Middle frontal gyrus (tissue), 1 donor: ENCODE measurements around the gene ATIC.
"Not testable (repeated sequence)": the region's sequence is repeated elsewhere in the genome, so short reads cannot be mapped to it uniquely, and the experiment has no call there.

Experiments used
- DNase-seq: peaks from one replicate; pipeline ENCODE4 v3.0.0-alpha.2; 2015; ENCODE audit warnings: low spot score; ENCODE audit errors: extremely low spot score

ATIC gene

DNA sequence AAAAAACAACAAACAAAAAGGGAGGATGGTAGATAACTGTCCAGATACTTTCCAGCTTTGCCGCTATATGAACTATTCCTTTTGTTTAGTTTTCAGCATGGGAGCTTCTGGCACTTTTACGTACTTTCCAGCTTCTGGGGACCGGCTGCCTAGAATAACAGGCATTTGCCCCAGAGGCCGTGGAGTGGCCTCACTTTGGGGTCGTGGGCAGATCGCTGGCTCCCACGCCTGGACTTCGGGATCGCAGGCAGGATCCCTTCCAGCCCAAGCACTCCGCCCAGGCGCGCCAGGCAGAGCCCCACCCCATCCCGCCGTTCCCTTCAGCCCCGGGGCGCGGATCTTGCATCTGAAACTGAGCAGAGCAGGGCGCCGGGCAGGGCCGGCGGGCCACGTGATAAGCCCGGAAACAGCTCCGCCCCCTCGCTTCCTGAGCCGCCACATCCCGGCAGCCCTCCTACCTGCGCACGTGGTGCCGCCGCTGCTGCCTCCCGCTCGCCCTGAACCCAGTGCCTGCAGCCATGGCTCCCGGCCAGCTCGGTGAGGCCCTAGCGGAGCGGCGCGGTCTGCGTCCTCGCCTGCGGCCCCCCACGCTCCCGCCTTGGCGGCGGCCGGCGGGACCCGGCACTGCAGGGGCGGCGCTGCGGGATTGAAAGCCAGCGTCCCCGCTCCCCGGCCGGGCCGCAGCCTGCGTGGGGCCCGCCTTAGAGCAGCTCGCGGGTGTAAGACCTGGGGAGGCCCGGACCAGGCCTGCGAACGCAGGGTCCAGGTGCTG lies at the start of gene ATIC:
ATIC (plus strand) TSS at position 435 of the 772 bp plus-strand sequence; CDS start at position 519, 84 bp downstream.
- DNase-seq: peak; percentile 87

DNA sequence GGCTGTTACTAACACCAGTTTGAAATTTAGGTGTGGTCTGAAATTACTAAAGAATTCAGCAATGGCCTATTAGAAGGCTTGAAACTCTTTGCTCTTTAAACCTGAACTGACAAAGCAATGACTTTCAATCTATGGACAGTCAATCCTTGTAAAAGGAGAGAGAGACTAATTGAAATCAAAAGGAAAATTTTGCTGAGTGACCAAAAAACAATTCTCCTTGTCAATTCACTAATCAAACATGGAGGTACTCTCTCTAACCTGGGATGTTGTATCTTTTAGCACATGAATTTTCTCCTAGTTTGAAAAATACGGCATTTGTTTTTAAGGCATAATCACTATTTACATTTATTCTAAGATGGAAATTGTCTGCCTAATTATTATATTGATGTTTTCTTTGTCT lies 49.6 kb upstream of the ATIC start:
- no peak for DNase-seq

DNA sequence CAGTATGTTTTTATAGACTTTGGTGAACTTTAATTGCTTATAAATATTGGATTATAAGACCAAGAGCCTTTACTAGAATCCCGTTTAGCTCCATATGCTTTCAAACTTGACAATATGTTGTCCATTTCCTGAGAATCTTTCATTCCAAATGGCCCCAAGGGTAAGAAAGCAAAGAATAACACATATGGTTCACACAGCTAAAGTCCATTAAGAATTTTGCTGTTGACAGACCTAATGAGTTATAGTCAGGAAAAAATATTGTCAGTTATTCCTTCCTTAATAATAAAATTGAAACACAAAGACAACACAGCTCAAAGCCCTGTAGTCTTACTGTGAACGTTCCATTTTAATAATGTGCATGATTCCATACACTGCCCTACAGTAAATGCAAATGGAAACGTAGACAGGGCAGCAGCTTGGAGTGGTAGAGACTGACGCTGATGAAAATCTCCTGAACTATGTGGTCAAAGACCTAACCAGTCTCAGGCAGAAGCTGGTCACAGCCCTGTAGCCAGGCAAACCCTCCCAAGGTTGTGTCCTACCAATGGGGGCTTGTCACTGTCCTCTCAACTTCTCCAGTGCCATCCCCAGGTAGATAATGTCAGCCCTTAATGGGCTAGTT lies 49.0 kb upstream of the ATIC start:
- no peak for DNase-seq

DNA sequence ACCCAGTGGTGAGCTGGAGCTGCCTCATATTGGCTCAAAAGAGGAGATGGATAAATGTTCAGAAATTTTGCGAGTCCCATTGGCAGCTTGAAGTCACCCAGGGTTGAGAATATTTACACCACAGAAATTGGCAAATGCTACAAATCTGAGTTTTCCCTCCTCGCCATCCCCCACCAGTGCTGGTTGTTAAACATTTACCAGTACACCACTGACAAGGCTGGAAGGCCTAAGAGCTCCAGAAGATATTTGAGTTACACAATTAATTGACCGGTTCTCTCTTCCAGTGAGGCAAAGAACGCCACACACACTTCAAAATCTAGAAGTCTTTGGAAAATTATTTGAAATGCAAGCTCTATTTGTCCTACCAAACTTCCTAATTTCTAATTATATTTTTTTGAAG lies 47.5 kb upstream of the ATIC start:
- DNase-seq: no peak

DNA sequence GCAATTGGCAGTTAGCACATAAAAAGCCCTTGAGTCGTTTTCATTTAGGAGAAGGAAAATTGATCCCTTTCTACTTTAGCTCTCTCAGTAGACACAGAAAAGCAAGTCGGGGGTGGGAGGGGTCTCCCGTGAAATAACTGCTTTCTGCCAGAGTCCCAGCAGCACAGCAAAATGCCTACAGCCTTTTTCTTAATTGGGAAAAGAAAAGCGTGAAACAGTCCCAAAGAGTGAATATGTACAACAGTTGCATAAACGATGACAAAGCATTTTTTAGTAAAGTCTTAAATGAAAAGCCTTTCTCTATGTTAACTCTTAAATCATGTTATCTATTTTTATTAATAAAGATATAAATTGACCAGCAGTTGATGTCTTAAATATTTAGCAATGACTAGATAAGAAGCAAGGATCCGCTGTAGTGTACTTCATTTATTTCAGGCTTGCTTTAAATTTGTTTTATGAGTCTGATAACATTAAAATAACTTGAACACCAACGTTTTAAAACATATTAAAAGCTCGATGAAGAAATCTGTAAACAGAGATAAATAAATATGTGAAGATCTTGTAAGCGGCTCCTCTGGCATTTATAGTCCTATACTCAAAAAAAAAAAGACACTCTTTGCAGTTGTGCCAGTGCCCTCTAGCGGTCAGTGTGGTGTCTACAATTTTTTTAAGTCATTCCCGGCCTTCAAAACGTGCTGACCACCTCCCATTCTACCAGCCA lies 42.3 kb upstream of the ATIC start:
- peak; percentile 76 for DNase-seq

DNA sequence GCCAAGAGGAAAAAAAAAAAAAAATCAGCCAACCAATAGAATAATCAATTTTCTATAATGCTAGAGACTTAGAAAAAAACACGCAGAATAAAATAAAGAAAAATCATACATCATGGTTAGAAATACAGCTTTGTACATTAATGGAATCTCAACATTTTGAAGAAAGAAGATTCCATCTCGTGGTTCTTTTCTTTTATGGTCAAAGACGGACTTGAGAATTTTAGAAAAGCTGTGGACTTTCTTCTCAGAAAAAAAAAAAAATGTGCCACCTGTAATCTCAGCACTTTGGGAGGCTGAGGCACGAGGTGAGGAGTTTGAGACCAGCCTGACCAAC lies 41.8 kb upstream of the ATIC start:
- no peak for DNase-seq

DNA sequence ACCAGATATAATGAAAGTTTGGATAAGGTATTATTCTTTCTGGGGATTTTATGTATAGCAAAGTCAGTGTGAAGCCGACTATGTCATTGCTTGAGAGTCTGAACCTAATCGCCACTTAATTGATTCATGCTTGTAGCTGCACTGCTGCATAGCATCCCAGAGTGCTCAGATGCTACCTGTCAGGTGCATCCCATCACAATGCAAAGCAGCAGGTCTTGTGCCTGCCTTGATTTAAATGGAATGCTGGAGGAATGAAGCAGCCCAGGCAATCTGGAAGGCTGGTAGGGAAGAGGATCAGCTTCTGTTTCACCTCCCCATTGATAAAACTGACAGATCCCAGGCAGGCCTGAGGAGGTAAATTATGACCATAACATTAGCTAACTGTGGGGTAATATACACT lies 40.4 kb upstream of the ATIC start:
- no peak for DNase-seq

DNA sequence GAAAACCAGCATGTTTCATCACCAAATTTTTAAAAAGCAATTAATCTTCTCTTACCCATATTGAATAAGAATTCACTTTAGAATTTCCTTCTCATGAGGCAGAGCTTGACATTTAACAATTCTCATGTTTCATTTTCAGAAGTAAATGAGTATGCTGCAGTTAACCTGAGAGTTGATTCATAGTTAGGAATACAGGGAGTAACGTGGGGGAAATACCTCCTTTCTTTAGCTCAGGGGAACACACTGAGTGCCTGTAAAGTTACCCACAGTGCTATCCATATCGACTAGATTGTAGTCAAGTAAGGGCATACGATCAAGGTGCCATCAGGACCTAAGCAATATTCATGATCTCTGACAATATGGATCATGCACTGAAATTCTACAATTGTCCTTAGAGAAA lies 38.9 kb upstream of the ATIC start:
- DNase-seq: no peak

DNA sequence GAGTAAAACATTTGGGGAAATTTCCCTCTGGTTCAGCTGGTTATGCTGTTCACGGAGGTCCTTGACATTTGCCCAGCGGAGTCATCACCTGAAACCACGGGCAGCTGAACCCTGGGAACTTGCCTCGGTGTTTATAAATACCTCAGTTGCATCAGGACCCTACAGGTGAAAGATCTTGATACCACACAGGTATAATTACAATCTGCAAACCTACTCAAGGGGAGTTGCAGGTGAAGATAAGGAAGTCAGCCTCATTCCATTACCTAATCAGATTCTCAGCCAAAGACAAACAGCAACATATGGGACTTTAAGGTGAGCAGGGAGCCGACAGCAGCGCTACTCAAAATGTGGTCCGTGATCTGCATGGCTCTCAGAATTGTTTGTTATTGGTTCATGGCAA lies 37.0 kb upstream of the ATIC start:
- no peak for DNase-seq

DNA sequence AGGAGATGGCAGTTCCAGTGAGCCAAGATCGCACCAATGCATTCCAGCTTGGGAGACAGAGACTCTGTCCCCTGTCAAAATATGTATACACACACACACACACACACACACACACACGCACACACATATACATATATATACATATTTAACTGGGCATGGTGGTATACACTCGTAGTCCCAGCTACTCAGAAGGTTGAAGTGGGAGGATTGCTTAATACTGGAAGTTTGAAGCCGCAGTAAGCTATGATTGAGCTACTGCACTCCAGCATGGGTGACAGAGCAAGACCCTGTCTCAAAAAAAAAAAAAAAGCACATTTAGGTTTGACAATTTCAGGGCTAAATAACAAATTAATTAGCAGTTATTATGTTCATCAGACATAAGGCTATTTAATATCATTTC lies 36.0 kb upstream of the ATIC start:
- no peak for DNase-seq

DNA sequence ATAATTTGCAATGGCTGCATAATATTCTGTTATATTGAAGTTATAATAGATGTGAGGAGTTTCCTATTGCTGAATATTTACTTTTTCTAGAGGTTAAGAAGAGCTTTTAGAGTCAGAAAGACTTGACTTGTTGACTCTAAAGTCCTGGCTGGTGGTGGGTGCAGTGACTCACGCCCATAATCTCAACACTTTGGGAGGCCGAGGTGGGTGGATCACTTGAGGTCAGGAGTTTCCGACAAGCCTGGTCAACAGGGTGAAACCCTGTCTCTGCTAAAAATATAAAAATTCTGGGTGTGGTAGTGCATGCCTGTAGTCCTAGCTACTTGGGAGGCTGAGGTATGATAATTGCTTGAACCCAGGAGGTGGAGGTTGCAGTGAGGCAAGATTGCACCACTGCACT lies 33.9 kb upstream of the ATIC start:
- no peak for DNase-seq

DNA sequence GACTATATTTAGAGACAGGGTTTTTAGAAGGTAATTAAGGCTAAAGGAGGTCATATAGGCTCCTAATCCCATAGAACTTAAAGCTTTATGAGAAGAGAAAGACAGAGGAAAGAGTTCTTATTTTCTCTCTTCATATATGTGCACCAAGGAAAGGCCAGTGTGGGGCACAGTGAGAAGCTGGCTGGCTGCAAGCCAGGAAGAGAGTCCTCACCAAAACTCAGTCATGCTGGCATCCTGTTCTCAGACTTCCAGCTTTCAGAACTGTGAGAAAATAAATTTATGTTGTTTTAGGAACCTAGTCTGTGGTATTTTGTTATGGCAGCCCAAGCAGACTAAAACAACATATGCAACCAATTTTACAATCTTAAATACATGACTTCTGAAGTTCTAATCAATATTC lies 31.5 kb upstream of the ATIC start:
- no peak for DNase-seq

DNA sequence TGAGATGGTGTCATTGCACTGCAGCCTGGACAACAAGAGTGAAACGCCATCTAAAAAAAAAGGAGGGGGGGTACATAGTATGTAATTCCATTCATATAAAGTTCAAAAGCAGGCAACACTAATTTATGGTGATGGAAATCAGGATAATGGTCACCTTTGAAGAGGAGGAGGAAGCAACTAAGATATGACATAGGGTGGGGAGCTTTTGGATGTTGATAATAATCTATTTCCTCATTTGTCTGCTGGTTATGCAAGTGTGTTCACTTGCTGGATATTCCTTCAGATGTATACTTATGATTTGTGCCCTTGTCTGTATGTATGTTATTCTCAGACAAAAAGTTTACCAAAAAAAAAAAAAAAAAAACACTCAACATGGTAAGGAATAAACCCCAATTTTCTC lies 28.6 kb upstream of the ATIC start:
- no peak for DNase-seq

DNA sequence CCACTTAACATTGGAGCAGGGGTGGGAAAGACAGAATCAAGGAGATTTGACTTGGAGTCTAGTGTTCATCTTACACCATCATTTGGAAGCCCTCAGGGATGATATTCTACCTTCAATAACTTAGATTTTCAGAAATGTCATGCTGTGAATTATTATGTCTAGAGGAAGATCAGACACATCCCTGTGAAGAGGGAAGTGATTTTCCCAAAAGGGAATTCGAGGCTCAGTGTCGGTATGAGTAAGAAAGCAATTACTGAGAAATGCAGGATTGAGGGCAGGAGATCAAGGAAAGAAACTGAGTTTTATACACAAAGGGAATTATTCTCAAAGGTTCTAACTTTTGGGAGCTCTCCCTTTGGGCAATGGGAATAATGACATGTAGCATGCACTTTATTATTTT lies 25.6 kb upstream of the ATIC start:
- DNase-seq: no peak

DNA sequence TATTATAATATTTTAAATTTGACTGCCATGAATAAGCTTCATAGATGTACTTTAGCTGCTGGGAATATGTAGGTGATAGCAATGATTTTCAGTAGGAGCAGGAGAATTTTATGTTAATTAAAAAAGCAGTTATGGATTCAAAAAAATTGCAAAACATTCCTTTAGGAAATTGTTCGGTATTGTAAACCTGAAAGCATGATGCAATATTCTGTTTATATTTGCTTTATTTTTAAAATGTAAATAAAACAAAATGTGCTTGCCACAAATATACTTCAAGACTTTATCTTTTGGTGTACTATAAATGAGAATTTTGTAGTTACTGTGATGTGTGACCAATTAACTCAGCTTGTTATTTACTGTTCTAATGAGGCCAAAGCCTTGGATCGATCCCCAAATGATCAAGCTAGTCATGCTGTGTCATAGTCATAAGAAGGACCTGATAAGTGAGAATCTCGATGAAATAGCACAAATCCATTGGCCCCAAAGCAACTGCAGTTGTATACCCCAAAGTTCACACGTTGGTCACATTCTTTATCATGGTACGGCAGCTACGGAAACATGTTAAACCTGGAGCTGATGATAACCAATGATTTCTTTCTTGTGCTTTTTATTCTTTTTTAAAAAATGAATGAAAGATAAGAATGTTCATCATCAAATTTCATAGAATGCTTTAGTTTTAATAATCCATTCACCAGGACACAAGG lies 23.6 kb upstream of the ATIC start:
- no peak for DNase-seq

DNA sequence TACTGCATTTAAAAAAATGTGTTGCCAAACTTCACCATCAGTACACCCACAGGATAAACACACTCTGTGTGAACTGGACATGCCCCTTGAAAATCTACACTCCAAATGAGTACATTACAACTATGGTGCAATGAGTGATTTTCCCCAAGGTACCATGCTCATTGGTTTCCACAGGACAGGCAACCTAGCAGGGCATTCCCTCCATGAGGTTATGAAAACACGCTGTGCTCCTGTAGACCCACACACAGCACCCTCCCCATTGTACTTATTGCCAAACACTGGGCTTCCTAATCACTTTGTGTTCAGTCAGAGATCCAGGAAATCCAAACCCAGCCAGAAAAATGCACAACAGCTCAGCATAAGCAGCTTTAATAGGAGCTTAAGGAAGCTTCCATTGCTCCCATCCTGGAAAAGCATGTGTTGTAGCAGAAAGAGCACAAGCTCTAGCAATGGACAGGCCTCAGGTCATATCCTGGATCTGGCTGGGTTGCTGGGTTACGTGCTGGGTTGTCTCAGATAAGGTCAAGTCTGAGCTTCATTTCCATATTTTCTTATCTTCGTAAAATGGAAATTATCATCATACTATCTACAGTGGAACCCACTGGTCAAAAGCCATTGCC lies 20.8 kb upstream of the ATIC start:
- DNase-seq: no peak

DNA sequence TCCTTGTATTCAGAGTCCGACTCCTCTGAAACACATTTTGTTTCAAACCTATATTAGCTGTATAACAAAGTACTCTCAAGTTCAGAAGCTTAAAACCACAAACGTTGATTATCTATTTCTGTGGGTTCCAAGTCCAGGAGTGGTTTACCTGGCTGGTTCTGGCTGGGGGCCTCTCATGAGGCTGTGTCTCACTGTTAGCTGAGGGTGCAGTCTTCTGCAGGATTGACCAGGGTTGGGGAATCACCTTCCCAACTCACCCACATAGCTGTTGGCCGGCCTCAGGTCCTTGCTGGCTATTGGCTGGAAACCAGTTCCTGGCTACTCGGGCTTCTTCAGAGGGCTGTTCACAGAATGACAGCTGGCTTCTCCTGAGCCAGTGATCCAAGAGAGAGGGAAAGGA lies 18.0 kb upstream of the ATIC start:
- DNase-seq: no peak

DNA sequence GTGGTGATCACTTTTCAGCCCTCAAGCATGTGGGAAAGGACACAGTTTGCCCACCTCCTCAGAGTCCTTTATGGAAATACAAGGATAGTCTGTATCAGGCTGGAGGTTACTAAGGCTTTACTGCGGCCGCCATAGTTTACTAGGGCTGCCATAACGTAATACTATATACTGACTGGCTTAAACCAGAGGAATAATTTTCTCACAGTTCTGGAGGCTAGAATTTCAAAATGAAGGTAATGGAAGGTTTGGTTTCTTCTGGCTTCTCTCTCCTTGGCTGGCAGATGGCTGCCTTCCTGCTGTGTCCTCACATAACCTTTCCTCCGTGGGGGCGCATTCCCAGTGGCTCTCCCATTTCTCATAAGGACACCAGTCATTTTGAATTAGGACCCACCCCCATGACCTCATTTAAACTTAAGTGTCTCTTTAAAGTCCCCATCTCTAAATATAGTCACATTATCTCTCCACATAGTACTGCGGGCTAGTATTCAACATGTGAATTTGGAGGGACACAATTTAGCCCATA lies 12.5 kb upstream of the ATIC start:
- DNase-seq: no peak

DNA sequence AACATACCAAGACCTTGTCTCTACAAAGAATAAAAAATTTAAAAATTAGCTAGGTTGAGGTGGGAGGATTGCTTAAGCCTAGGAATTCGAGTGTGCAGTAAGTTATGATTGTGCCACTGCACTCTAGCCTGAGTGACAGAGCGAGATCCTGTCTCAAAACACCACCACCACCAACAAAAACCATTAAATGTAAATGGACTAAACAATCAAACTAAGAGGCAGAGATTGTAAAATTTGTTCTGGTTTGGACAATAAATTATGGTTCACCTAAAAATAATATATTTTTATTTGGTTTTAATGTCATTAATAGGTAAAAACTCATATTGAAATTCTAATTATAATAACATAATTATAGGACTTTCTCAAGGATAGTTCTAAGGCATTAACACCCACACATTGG lies 9.9 kb upstream of the ATIC start:
- no peak for DNase-seq

DNA sequence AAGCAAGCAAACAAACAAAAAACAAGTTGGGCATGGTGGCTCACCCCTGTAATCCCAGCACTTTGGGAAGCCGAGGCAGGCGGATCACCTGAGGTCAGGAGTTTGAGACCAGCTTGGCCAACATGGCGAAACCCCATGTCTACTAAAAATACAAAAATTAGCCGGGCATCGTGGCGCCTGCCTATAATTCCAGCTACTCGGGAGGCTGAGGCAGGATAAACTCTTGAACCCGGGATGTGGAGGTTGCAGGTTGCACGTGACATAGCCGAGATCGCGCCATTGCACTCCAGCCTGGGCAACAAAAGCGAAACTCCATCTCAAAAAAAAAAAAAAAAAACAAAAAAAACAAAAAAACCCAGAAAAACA lies 617 bp upstream of the ATIC start:
- not testable (repeated sequence) for DNase-seq

DNA sequence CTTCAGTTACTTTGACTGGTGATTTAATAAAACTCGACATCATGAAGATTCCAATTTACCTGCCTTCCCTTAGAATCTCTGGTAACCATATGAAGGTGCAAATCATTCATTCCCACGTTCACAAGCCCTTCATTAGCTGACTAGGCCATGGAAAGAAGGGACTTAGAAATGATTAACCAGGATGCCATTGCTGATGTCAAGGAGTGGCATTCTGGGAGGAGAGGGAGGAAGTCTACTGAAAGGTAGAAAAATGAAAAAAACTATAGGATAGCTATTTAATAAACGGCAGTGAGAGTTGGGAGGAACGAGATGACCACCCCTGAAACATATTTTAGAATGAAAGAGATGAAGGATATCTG lies 1.4 kb downstream of the ATIC start:
- DNase-seq: no peak

DNA sequence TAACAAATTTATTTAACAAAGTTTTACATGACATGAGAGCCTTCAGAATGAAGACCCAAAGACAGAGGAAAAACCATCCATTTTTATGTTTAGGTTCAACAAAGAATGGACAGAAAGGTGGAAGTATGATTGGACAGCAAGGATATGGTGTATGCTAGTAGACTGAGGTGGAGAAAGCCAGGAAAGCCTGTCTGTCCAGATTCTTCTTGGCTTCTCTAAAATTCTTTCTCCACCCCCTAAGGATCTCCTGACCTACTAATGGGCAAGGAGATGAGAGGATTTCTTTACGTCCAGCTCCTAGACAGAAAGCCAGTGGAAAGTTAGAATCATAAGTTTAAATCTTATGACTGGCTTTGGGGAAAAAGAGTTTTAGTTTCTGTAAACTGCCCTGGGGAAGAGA lies 3.0 kb downstream of the ATIC start:
- DNase-seq: no peak
